ENCODE data around the gene MINDY1. TPM values are rescaled to one million over a fixed set of nuclear protein-coding genes. Genes with fewer than 3 reads are reported as not detected.
A peak's percentile ranks its signal among the peaks of the same experiment; 100 is the strongest.

The MINDY1 gene
- total and polyA plus RNA-seq, 9 of the 15 experiments (the other 6 are each of a cell fraction or from before 2014, with no cell fraction given), result 0.49 to 11.0 (median 6.0) TPM

DNA sequence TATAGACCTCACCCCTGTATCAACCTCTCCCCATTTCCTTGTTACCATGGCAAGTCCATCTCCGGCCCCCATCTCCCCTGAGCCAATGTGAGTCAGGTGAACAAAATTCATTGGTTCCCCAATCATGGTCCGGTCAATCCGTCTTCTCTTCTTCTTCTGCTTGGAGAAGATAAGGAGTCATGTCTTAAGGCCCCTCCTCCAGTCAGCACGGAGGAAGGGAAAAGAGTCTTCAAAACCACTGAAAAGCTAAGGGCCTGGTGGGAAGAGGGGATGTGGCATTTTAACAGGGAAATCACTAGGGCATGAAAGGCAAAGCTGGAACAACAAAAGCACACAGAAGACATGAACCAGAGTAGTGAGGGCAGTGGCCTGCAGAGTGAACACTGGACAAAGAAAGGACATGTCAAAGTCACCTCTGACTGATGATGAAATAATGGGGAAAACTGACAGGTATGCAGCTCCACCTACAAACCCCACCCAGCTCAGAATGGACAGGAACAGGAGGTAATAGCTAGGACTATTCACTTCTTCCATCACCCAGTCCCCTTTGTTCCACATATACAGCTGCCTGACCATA, 48.4 kb upstream of the MINDY1 start:
- Histone ChIP-seq H3K79me2 (ENCODE audit: control insufficient read depth, insufficient read depth, low read length) (peaks cover 68% of the 10 kb centered on the region), H3K4me3 (peak overlapping the region; percentile 95), H2AFZ (ENCODE audit: low read depth, low read length) (no peak overlapping the region), H4K20me1 (replicated peaks; ENCODE audit: control insufficient read depth, insufficient read depth, low read length) (0 out of 2 replicates have a peak, but pooled peaks cover 3% of the 10 kb centered on the region), H3K36me3 (ENCODE audit: control insufficient read depth, insufficient read depth, low read length) (peaks cover 81% of the 10 kb centered on the region), H3K4me1 (replicated peaks in 1 of 2; ENCODE audit: control insufficient read depth in 2 of 2, insufficient read depth in 2 of 2, low read length in 2 of 2) (peaks cover 43 to 55% of the 10 kb centered on the region in 2 experiments), H3K4me2 (ENCODE audit: insufficient read depth, low read length) (peak overlapping the region; percentile 96), H3K27me3 (ENCODE audit: control insufficient read depth in 2 of 2, insufficient read depth in 2 of 2, low read length in 2 of 2) (no peaks in the 10 kb centered on the region), H3K9me1 (ENCODE audit: control insufficient read depth, insufficient read depth, low read length) (peaks cover 2% of the 10 kb centered on the region), H3K27ac (ENCODE audit: extremely low read depth, low read depth, low read length) (peak overlapping the region; percentile 91), H3K9ac (ENCODE audit: insufficient read depth in 1 of 2, low read depth in 2 of 2, low read length in 2 of 2) (peak overlapping the region; percentile 80 to 92; a peak in 3 of 4 replicates), H3K9me3 (replicated peaks; ENCODE audit: control insufficient read depth, insufficient read depth, low read depth, low read length) (no peaks in the 10 kb centered on the region)
- peak; percentile 74 to 95 (median 83) for DNase-seq (ENCODE audit: extremely low read depth in 1 of 4, low spot score in 3 of 4)
- in situ Hi-C loops (cut with MboI) (no loop called here), intact Hi-C loops (cut with micrococcal nuclease) (loop anchor here (5.0 kb wide), 2 partner anchors 33 to 48 kb away; partner anchors contain the start of genes MINDY1 and PRUNE1)
- ChIA-PET CTCF (ENCODE audit: low intra/inter-chr PET ratio) (no interaction called here), POLR2A (interaction anchor here (0.6 to 4.4 kb wide), 12 partner anchors 8 to 338 kb away, joined by 3 to 19 read pairs (median 4); partner anchors contain the start of genes BNIPL, C1orf56 and PI4KB)
- WGBS (ENCODE audit: insufficient coverage, low coverage, missing lambda C conversion rate), result 0% methylated on average over 2 of the region's 4 CpGs
- no TSS peak for BruUV-seq (replicated peaks)
- peak; percentile 94 for FAIRE-seq
- peak; percentile 31 for ATAC-seq
- TF ChIP-seq NFE2L1 (tag; IDR thresholded peaks at IDR 0.05; ENCODE audit: borderline replicate concordance, low read depth), result no peak
- TF ChIP-seq SMARCB1 (IDR thresholded peaks at IDR 0.05; ENCODE audit: insufficient read length, low read depth), result no peak
- TF ChIP-seq ESRRB (CRISPR knock-in tag; IDR thresholded peaks at IDR 0.05; ENCODE audit: borderline replicate concordance), result no peak
- TF ChIP-seq HDAC8 (tag; IDR thresholded peaks at IDR 0.05), result no peak
- peak; percentile 90 for TF ChIP-seq ZEB2 (IDR thresholded peaks at IDR 0.05)
- TF ChIP-seq ZZZ3 (IDR thresholded peaks at IDR 0.05), result no peak
- TF ChIP-seq HDAC2 (IDR thresholded peaks at IDR 0.05), result peak; percentile 89
- 0 out of 2 replicates have a peak, but pooled peaks have one; percentile 32 for TF ChIP-seq ZNF583 (CRISPR knock-in tag; IDR thresholded peaks at IDR 0.05)
- TF ChIP-seq TCFL5 (CRISPR knock-in tag; conservative IDR thresholded peaks at IDR 0.05), result no peak
- peak; percentile 45; the same call in 1 of the 2 replicates for TF ChIP-seq TOE1 (IDR thresholded peaks at IDR 0.05; ENCODE audit: borderline replicate concordance)
- TF ChIP-seq TOE1 (CRISPR knock-in tag; IDR thresholded peaks at IDR 0.05; ENCODE audit: borderline replicate concordance, low read depth), result no peak
- peak in 1 of 2 experiments; percentile 25; a peak in 1 of 4 replicates for TF ChIP-seq ZNF639 (CRISPR knock-in tag; conservative IDR thresholded peaks at IDR 0.05 in 1 of 2, IDR thresholded peaks at IDR 0.05 in 1 of 2)
- no peak for TF ChIP-seq E4F1 (CRISPR knock-in tag; IDR thresholded peaks at IDR 0.05; ENCODE audit: borderline replicate concordance)
- no peak for TF ChIP-seq PTTG1 (tag; IDR thresholded peaks at IDR 0.05; ENCODE audit: low read depth)
- TF ChIP-seq MYC (IDR thresholded peaks at IDR 0.05; ENCODE audit: low read depth, low read length), result peak; percentile 39; the same call in 1 of the 2 replicates
- no peak for TF ChIP-seq MYC (CRISPR knock-in tag; IDR thresholded peaks at IDR 0.05; ENCODE audit: borderline replicate concordance, low read depth)
- TF ChIP-seq POLR2A (conservative IDR thresholded peaks at IDR 0.05), result peak; percentile 67
- TF ChIP-seq CHD1 (IDR thresholded peaks at IDR 0.05; ENCODE audit: low read length), result no peak
- TF ChIP-seq SNIP1 (IDR thresholded peaks at IDR 0.05; ENCODE audit: low read depth), result no peak
- no peak for TF ChIP-seq SMC3 (conservative IDR thresholded peaks at IDR 0.05; ENCODE audit: insufficient read depth, low read depth, low read length)

All from K562 (cell line).